Stimulated activated CD4-positive, alpha-beta T cell treated with anti-CD3 and anti-CD28 coated beads, Interleukin-1b, Interleukin-23, amount 100 ng/mL, for 48 hours (primary cell): Measurements from ENCODE around the gene POU6F2.
"Not testable (repeated sequence)": the region's sequence is repeated elsewhere in the genome, so short reads cannot be mapped to it uniquely, and the experiment has no call there.

Experiments used
- DNase-seq: peaks from one replicate; pipeline ENCODE4 v3.0.0-alpha.2; 2020

Gene POU6F2

DNA sequence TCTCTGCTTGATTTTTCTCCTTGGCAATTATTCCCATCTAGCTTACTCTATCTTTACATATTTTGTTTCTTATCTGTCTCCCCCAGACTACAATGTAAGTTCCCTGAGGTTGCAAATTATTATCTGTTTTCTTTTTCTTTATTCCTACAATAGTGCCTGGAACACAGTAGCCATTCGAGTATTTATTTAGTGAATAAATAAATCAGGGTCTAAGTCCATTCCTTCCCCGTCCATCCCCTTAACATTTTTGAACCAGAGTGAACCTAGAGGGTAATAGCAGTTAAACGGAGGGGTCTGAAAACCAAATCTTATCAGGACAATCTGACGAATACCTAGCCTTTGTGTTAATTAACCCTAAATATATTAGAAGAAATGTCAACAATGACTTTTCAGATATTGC, 335.7 kb downstream of the POU6F2 start:
- DNase-seq: no peak

- DNase-seq: no peak
These were observed 336.3 kb downstream of the POU6F2 start for GRCh38 chr7:39313974-39314373.

- DNase-seq: no peak
These were observed 339.4 kb downstream of the POU6F2 start for GRCh38 chr7:39317107-39317506.

DNA sequence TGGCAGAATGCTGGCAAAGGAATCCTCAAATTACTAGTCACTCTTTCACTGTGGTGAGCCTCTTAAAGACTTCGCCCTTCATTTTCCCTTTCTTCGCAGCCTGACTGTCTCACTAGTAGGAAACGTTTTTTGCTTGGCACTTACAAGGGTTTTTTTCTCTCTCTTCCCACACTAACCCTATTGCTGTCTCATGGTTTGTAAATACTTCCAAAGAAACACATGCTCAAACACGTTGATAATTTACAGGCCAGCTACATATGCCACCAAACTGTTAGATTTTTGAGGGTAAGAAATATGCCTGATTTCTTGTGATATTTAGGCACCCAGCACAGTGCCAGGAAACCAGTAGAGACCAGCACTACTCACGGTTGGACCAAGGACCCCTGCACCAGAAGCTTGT, 340.2 kb downstream of the POU6F2 start:
- no peak for DNase-seq

DNA sequence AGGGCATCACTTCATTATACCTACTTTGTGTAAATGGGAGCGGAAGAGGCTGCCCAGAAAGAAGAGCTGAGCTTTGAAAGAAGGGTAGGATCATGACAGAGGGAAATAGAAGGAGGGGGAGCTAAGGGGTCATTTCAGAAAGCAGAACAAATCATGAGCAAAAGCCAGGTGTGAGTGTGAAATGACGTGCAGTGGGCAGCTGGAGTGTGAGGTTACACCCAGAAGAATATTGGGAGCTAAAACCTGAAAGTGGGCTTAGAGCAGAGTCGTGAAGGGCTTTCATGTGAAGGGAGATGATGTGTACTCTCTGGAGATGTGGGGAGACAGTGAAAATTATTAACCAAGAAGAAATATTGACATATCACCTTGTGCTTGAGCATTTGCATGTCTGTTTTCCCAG, 343.5 kb downstream of the POU6F2 start:
- DNase-seq: no peak

DNA sequence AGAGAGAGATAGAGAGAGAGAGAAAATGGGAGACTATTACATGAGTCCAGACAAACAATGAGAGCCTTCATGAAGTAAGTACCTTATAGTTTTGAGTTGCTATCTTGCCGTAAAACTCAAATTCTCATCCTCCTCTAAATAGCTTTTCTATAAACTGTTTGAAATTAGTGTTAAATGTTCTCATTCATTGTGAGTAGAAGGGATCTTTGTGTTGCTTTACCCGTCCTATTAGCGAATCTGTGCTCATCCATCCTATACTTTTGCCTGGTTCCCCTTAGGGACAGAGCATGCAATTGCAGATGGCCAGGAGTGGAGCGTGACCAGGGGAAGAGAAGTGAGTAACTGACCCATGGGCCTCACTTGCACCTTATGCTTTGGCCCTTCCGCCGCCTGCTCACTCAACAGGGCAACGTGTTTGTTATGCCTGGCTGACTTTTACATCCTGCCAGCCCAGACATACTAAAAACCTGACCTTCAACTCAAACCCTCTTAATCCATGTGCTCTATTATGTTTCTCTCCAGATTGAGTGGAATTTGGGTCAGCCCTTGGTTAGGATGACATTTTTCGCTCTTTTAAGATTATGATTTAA, 344.3 kb downstream of the POU6F2 start:
- no peak for DNase-seq

DNA sequence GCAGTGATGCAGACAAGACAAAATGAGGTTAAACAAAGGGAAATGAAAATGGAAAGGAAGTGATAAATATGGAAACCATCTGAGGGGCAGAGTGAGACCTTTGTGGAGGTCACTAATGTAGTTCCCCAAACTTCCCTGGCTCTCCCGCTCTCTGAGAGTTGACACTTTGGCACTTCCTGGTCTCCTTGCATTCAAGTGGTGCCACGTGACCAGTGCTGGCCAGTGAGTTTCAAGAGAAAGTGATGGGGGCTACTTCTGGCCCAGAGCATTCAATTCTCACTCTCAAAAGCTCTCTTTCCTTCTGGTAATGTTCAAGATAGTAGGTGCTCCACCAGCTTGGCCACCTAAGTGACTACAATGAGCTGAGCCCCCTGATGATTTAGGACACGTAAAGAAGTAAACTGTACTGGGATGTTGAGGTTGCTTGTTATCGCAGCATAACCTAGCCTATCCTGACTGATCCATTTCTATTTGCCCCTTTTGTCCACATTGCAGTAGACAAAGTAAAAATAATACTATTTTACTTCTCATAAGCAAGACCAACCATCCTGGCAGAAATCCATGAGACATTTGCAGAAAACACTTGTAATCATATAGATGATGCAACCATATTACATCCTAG, 346.5 kb downstream of the POU6F2 start:
- DNase-seq: no peak

- not testable (repeated sequence) for DNase-seq
These were observed 353.9 kb downstream of the POU6F2 start for GRCh38 chr7:39331607-39332006.

DNA sequence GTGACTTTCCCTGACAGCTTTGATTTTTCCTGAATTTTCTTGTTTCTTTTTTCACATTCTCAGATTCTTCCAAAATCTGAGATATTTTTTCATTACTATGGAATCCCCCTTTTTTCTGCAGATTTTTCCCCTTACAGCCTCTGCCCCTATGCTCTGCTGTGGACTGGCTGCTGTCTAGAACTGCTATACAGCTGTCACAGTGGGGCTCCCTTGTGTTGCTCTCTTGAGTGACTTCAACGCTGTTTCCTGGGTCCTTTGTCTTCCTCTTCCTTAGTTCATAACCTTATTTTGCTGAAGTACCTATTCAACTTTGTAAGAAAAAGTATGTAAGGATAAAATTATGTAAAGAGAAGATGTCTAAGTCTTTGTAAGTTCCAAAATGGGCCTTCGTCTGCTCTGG, 354.4 kb downstream of the POU6F2 start:
- no peak for DNase-seq

DNA sequence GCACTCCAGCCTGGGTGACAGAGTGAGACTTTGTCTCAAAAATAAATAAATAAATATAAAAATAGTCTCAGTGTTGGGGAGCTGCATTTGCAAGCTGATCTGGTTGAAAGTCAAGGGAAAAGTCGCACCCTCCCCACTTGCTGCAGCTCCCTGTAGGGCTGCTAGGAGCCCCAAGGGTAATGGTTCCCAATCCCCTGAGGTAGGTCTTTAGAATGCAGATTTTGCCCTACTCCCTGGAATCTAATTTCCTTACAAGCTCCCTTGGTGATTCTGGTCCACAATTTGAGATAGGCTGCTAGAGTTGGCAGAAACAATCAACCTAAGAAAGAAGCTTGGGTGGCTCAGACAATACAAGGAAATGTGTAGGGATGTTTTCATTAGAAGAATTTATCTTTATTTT, 356.0 kb downstream of the POU6F2 start:
- no peak for DNase-seq

GRCh38 chr7:39336442-39336841, 358.7 kb downstream of the POU6F2 start:
- no peak for DNase-seq

DNA sequence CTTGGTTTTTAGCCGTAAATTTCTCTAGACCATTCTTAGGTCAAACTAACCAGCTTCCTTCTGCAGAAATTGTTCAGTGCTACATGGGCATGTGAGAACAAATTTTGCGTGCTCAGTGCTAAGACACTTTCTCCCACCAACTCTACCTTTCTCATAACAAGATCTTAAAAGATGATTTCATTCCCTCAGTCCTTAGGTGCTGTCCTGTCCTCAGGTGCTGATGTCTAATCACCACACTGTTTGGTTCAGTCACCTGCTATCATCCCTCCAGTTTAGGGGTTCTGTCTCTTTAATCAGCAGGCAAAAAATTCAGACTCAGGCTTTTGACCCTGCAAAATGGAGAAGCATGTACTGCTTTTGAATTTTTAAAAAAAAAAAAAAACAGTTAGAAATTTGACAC, 361.0 kb downstream of the POU6F2 start:
- DNase-seq: no peak

DNA sequence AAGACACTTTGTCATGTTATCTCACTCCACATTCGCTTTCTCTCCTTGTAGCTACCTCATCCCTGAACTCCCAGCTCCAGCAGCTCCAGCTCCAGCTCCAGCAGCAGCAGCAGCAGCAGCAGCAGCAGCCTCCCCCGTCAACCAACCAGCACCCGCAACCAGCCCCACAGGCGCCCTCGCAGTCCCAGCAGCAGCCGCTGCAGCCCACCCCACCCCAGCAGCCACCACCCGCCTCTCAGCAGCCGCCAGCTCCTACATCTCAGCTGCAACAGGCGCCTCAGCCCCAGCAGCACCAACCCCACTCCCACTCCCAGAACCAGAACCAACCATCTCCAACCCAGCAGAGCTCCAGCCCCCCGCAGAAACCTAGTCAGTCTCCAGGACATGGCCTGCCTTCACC, 361.9 kb downstream of the POU6F2 start:
- DNase-seq: no peak

GRCh38 chr7:39341083-39341482, 363.4 kb downstream of the POU6F2 start:
- no peak for DNase-seq

DNA sequence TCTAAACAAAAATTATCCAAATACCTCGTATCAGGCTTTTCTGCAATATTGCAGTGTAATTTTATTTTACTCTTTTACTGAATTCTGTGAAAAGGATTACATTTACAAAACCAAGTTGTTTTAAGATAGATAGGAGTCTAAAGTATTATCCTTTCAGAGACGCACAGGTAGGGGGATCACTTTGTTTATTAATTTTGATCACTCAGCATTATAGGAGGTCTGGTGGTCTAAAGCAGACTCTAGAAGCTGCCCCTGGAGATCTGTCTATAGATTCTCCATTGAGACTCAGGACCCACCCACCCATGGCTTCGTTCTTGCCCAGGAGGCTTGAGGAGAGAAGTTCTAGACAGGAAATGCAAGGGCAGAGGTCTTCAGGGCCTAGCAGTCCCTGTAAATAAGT, 365.1 kb downstream of the POU6F2 start:
- DNase-seq: no peak

DNA sequence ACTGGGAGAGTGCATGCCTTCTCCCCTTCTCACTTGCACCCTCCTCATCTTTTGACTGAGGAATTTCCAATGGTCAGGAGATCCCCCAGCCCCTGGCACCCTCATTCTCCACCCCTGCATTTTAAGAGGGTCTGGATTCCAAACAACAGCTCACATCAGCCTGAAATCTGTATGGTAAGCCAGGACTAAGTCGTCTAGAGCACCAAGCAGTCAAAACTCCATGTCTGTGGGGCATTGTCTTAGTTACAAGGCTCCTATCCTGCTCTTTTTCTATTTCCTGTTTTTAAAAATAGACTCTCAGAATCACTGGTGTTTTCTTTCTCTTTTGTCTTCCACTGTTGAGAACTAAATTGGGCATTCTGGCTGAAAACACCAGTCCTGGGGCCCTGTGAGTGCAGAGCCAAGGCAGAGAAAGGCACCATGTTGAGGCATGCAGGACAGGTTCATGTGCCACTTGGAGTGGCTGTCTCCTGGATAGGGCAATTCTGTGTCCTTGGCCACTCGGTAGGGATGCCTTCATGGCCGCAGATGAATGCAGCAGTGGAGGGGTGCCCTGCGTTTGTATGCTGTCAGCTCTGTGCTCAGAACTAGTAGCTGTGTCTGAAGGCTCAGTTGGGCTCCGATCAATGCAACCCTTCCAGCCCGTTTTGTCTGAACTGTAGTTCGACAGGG, 371.9 kb downstream of the POU6F2 start:
- no peak for DNase-seq

DNA sequence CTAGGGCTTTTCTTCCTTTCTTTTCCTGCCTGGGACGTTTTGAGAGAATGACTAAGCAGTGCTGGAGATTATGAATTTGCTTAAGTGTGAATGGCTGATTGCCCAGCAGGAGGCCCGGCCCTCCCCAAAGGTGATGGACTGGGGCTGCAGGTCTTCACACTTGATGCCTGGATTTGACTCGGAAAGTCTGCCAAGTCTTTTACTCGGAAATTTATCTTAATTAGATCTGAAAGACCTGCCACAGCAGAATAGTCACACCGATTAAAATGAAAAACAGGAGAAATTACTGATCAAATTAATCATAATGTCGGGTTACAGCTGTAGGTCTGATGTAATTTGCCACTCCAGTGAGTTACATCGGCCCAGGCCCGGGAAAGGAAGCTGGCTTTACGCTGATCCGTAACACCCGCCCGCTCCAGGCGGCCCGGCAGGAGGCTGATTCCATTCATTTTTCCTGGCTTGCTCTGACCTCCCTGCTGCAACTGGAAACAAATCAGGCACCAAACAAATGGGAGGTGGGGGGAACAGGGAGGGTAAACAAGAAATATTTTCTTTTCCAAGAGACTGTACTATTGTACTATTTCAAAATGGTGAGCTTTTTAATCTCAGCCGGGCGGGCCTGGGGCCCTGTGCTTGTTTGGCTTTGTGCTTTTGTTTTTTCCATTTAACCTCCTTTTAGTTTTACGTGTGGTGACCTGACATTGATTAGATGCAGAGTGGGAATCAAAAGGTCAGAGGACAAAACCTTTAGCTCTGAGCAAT, 376.1 kb downstream of the POU6F2 start:
- no peak for DNase-seq

DNA sequence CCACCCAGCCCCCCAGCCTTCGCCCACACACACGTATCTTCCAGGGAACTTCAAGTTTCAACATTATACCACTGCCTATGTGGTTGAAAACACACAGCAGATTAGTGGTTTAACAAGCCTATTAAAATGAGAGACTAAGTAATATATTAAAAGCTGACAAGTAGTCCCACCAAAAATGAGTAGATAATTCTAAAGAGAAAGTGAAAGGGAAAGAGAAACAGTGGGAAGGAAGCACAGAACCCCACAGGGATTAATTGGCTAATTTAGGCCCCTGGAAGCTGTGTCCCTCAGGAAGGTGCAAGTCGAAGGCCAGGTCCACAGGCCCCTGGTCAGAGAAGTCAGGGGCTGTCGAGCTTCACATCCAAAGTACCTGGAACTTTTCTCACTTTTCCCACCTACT, 378.0 kb downstream of the POU6F2 start:
- DNase-seq: no peak

- DNase-seq: no peak
These were observed 378.6 kb downstream of the POU6F2 start for GRCh38 chr7:39356172-39356925.

DNA sequence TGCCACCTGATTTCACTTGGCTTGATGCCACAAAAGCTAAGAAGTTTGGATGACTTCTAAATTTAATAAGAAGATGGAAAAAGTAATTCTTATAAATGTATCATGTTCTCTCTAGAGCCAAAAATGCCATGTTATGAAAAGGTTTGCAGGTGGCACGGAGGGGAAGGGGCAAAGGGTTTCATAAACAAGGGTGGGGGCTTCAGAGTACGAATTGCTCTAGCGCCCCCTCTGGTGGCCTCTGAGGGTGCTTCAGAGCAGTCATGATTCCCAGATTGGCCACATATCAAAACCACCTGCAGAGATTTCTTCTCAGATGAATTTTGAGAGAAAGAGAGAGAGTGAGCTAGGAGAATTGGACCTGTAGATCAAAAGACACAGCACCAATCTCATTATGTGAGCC, 379.9 kb downstream of the POU6F2 start:
- no peak for DNase-seq

DNA sequence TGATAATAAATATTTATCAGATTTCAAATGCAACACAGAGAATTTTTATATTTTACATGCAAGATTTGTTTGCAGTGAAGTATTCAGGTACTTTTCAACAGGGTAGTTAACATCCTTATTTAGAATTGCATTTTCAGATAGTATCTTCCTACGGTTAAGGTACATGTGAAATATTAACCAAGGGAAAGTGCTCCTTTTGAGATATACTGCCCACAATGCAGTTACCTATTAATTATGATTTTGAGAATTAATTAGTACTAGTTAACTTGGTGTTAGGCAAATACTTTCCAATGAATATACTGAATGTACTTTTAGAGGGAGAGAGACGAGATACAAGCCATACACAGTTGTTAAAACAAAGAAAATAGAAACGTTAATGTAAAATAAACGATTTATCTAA, 382.3 kb downstream of the POU6F2 start:
- DNase-seq: no peak

GRCh38 chr7:39360766-39361165, 383.1 kb downstream of the POU6F2 start:
- no peak for DNase-seq

DNA sequence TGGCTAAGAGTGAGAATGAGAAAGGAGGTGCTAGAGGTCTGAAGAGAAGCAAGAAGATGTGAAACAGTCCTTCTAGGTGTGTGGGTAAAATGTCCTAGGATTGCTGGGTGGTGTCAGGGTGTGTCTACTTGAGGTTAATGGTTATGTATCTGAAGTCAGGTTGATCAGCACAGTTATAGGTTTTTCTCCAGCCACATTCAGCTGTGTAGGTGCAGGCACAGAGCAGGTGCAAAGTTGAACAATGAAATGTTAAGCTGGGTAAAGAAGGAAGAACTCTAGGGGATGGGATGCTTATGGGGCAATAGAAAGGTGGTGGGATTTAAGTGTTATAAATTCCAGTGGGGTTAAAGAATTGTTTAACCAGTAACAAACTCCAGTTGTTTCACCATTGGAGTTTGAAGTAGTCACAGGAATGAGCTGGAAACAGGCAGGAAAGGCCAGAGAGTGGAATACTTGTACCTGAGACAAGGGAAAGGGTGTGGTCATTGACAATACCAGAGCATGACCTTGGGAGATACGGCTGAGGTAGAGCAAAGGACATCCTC, 388.1 kb downstream of the POU6F2 start:
- DNase-seq: no peak
